ENCODE measurements around the gene ACTA2.

DNA sequence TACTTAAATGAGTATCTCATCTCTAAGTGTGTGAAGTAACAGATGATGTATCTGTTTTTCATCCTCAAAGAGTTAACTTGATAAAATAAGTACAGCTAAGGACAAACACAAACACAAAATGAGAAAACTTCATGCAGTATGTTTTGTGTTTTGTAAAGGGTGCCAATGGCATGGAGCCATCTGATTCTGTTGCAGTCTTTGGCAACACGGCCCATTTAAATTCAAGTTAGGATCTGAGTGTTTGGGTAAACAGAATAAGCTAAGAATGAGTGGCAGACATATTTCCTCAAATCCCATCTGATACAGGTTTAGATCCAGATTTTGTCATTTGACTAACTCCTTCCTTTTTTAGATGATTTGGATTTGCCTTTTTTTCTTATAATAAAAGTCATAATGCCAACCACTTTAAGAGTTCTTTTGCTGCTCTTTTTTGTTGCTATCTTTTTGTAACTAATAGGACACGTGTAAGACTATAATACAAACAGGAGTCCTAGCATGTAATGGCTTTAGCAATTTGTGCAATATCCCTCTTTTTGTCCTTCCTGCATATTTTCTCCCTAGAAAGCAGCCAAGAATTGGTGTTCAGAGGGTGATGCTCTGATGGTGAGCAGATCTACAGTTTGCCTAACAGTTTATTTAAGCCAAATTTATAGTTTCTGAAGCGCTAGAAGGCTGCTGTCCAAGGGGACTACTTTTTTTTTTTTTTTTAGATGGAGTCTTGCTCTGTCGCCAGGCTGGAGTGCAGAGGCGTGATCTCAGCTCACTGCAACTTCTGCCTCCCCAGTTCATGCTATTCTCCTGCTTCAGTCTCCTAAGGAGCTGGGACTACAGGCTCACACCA is 18.9 kb upstream of the ACTA2 start:
- TF ChIP-seq, protein P1, sequence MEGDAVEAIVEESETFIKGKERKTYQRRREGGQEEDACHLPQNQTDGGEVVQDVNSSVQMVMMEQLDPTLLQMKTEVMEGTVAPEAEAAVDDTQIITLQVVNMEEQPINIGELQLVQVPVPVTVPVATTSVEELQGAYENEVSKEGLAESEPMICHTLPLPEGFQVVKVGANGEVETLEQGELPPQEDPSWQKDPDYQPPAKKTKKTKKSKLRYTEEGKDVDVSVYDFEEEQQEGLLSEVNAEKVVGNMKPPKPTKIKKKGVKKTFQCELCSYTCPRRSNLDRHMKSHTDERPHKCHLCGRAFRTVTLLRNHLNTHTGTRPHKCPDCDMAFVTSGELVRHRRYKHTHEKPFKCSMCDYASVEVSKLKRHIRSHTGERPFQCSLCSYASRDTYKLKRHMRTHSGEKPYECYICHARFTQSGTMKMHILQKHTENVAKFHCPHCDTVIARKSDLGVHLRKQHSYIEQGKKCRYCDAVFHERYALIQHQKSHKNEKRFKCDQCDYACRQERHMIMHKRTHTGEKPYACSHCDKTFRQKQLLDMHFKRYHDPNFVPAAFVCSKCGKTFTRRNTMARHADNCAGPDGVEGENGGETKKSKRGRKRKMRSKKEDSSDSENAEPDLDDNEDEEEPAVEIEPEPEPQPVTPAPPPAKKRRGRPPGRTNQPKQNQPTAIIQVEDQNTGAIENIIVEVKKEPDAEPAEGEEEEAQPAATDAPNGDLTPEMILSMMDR (IDR thresholded peaks at IDR 0.05), result no peak
- TF ChIP-seq EZH2 (IDR thresholded peaks at IDR 0.05; ENCODE audit: borderline replicate concordance, insufficient read depth, low read depth, low read length, poor library complexity, severe bottlenecking), result no peak
